GM13976 (cell line): ENCODE data around the gene SUSD4.

ENCODE experiments used
- DNase-seq: peaks from one replicate; pipeline ENCODE4 v3.0.0; 2012; ENCODE audit warnings: low spot score
- in situ Hi-C: fragments of 300-500 bp; cut with MboI; formaldehyde crosslinking; loops from one replicate; pipeline ENCODE4 v1.12.0; 2022; ENCODE audit warnings: low sequenced_read_pairs, mixed read lengths, inconsistent platforms; ENCODE audit not compliant: unreplicated experiment
- TF ChIP-seq, protein P1 (sequence below): IDR thresholded peaks from 2 replicates; pipeline ENCODE4 v1.5.1; 2012; ENCODE audit warnings: borderline replicate concordance, mild to moderate bottlenecking; ENCODE audit not compliant: insufficient read depth; ENCODE audit errors: extremely low read depth, missing control alignments, control extremely low read depth

SUSD4 gene

DNA sequence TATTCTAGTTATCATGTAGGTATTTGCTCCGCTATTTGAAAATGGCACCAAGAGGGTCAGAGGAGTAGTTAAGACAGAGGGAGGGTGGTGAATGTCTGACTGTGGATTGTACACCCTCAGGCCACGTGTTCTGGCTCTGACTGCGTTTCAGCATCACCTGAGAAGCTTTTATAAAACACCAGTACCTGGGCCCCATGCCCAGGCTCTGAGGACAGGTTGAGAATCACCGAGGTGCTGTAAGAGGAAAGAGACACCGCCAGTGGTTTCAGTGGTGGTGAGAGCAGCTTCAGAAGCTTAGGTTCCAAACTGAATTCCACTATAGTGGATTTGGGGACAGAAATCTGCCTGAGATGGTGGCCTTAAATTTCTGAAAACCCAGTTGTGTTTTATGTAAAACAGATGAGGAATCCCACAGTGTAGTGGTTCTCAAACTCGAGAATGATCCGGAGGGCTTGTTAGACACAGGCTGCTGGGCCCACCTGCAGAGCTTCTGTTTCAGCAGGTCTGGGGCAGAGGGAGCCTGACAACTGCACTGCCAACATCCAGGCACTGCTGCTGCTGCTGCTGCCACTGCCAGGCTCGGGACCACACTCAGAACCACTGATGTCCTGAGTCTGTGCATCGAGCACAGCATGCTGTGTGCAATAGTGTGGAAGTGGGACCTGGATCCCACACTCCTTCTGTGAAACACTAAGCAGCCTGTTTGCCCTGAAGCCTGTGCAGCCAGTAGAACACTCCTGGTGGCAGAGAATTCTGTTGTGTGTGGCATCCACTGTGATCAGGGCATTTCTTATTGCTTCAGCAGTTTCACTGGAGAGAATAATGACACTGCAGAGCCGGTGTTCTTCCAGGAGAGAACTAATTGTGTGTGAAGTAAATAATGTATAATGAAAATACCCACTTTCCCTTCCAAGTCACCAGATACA, 98.7 kb downstream of the SUSD4 start:
- TF ChIP-seq, protein P1, sequence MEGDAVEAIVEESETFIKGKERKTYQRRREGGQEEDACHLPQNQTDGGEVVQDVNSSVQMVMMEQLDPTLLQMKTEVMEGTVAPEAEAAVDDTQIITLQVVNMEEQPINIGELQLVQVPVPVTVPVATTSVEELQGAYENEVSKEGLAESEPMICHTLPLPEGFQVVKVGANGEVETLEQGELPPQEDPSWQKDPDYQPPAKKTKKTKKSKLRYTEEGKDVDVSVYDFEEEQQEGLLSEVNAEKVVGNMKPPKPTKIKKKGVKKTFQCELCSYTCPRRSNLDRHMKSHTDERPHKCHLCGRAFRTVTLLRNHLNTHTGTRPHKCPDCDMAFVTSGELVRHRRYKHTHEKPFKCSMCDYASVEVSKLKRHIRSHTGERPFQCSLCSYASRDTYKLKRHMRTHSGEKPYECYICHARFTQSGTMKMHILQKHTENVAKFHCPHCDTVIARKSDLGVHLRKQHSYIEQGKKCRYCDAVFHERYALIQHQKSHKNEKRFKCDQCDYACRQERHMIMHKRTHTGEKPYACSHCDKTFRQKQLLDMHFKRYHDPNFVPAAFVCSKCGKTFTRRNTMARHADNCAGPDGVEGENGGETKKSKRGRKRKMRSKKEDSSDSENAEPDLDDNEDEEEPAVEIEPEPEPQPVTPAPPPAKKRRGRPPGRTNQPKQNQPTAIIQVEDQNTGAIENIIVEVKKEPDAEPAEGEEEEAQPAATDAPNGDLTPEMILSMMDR, result no peak
- no peak for DNase-seq
- in situ Hi-C loops, result no loop called here

DNA sequence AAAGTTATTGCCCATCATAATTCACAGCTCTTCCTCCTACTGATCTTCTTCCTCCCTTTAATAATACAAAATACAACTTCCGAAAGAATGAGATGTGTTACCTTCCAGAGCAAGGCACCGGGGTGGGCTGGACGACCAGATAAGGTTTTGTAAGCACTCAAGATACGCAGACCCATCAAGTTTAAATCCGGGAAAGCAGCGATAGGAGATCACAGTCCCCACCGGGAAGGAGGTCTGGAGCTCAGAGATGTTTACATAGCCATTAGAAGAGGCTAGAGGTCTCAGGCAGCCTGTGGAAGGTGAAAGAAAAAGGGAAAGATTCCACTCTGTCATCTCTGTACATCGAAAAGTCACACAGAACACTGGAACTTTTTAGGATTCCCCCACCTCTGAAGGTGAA, 99.4 kb downstream of the SUSD4 start:
- no peak for DNase-seq
- in situ Hi-C loops, result no loop called here
- TF ChIP-seq, protein P1, result no peak

DNA sequence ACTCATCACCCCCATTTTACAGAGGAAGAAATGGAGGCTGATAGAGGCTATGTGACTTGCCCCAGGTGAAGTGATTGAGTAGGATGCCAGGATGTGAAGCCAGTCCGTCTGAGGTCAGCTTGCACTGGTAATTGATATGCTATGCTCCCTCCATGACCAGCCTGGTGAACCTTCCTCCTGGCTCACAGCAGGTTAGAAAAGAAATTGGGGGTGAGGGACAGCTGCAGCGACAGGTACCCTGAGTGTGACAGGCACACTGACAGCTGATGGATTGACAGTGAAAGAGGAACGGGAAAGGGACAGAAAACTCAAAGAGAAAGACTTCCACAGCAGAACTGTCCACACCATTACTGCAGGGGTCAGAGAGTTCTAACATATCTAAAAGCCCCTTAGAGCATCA, 102.1 kb downstream of the SUSD4 start:
- no peak for DNase-seq
- TF ChIP-seq, protein P1, result no peak
- in situ Hi-C loops, result no loop called here

DNA sequence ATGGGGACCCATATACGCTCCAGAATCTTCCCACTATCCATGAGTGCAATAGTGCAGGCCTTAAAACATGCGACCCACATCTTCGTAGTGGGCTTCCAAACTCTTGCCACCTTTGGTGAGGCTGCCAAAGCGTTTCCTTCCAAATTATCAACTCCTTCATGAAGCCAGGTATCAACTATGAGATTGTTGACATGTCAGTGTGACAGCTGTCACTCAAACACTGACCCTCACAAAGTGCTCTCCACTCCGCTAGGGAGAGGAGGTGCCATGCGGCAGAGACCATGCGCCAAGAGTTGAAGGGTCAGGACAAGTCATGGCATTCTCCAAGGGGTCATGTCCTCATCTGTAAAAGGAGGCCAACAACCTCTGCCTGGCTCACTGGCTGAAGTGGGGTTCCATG, 103.3 kb downstream of the SUSD4 start:
- DNase-seq, result no peak
- TF ChIP-seq, protein P1, result no peak
- in situ Hi-C loops, result no loop called here

DNA sequence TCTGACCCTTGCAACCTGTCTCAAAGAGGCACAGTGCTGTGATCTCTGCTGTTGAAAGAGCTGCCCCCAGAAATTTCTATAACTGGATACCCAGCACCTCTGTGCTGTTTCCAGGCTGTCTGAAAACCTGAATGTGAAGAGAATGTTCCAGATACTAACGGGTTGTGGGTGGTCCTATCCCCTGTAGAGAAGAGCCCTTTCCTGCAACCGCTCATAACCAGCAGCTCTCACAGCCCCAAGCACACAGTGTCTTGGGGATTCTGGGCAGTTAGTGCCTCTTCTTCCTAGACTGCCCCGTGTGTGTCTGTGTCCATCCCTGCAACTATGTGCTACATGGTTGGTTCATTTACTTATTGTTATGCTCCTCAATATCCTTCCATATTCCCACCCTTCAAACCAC, 104.5 kb downstream of the SUSD4 start:
- DNase-seq, result no peak
- in situ Hi-C loops, result no loop called here
- TF ChIP-seq, protein P1, result no peak

DNA sequence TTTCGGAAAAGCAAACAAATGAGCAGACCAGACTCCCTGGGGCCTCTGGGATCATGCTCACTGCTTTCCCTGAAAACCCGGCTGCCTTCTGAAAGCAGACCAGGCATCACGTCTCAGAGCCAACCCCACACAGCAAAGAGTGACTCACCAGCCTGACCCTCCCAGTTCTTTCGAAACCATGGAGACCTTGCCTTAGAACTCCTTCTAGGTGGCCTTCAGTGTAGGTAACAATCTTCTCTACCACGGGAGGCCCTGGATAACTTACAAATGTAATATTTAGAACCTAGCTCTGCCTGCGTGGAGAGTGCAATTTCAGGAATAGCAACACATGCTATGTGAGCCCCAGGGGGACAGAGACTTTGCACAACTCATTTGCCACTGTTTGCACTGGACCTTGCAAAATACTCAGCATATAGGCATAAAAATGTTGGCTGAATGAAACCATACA, 105.2 kb downstream of the SUSD4 start:
- no peak for DNase-seq
- TF ChIP-seq, protein P1, result no peak
- in situ Hi-C loops, result no loop called here
